H1 (cell line): ENCODE results near the gene GADD45B. TPM values are rescaled to one million over a fixed set of nuclear protein-coding genes. Genes with fewer than 3 reads are reported as not detected.

Source experiments
- CTCF ChIA-PET: fragments of 300-600 bp; sonication (Branson Sonifier 250); formaldehyde crosslinking; loops from one replicate; lab custom pipeline; 2021; ENCODE audit not compliant: partially characterized antibody; lab: Charles Lee
- POLR2A ChIA-PET: fragments of 300-600 bp; sonication (Branson Sonifier 250); formaldehyde crosslinking; loops from one replicate; lab custom pipeline; 2021; ENCODE audit warnings: inconsistent platforms; ENCODE audit not compliant: partially characterized antibody; lab: Charles Lee
- DNase-seq, 2 experiments: peaks; one replicate each; pipeline versions ENCODE4 v3.0.0 to v3.0.0-alpha.2; 2010 to 2022; ENCODE audit warnings: low spot score in 2 of 2, low read depth in 1 of 2, mixed read lengths in 1 of 2
- FAIRE-seq: peaks from 2 replicates; lab custom pipeline; 2011; peaks lifted over from hg19 to GRCh38; lab: Jason Lieb, UNC
- H2AFZ ChIP-seq: 2 replicates; pipeline ENCODE4 v1.8.1; 2012; ENCODE audit warnings: low read length, inconsistent platforms
- H2AK5ac ChIP-seq: 2 replicates; pipeline ENCODE4 v1.6.1; 2013; ENCODE audit warnings: low read depth, low read length
- H2BK120ac ChIP-seq: replicated peaks from 2 replicates; pipeline ENCODE3; 2013; ENCODE audit warnings: low read depth, low read length, inconsistent platforms
- H2BK12ac ChIP-seq: 2 replicates; pipeline ENCODE4 v1.6.1; 2013; ENCODE audit warnings: low read depth, low read length
- H2BK15ac ChIP-seq: 2 replicates; pipeline ENCODE4 v1.6.1; 2013; ENCODE audit warnings: low read length
- H2BK20ac ChIP-seq: 2 replicates; pipeline ENCODE4 v1.6.1; 2013; ENCODE audit warnings: low read length
- H2BK5ac ChIP-seq: 2 replicates; pipeline ENCODE4 v1.6.1; 2013; ENCODE audit warnings: low read depth, low read length
- H3K14ac ChIP-seq: 2 replicates; pipeline ENCODE4 v1.6.1; 2013; ENCODE audit warnings: inconsistent platforms; ENCODE audit not compliant: insufficient read length
- H3K18ac ChIP-seq: 2 replicates; pipeline ENCODE4 v1.6.1; 2013; ENCODE audit warnings: low read length; ENCODE audit errors: extremely low read depth
- H3K23ac ChIP-seq: 2 replicates; pipeline ENCODE4 v1.6.1; 2013; ENCODE audit warnings: inconsistent platforms; ENCODE audit not compliant: insufficient read length
- H3K23me2 ChIP-seq: 2 replicates; pipeline ENCODE4 v1.6.1; 2013; ENCODE audit warnings: low read depth, low read length
- H3K27ac ChIP-seq: 2 replicates; pipeline ENCODE4 v1.6.1; 2011; ENCODE audit warnings: low read depth, low read length, inconsistent platforms
- H3K27me3 ChIP-seq, 4 experiments: replicated peaks in 1 of 4; 1 replicate in 1 of 4; 2 replicates in 3 of 4; pipeline versions ENCODE4 v1.6.1 to v1.8.1; 2011 to 2013; ENCODE audit warnings: low read length in 3 of 4, mild to moderate bottlenecking in 3 of 4, inconsistent platforms in 2 of 4, mixed read lengths in 2 of 4, moderate library complexity in 1 of 4; ENCODE audit not compliant: control insufficient read depth in 3 of 4, insufficient read depth in 3 of 4; ENCODE audit errors: extremely low read depth in 1 of 4
- H3K36me3 ChIP-seq, 4 experiments: 2 replicates each; pipeline versions ENCODE4 v1.6.1 to v1.8.1; 2011 to 2013; ENCODE audit warnings: mild to moderate bottlenecking in 4 of 4, low read length in 3 of 4, moderate library complexity in 2 of 4, control low read depth in 1 of 4, inconsistent platforms in 1 of 4; ENCODE audit not compliant: insufficient read depth in 4 of 4, control insufficient read depth in 2 of 4
- H3K4ac ChIP-seq: replicated peaks from 2 replicates; pipeline ENCODE3; 2013; ENCODE audit warnings: low read length, low read depth, mixed read lengths, inconsistent platforms; ENCODE audit not compliant: insufficient read length
- H3K4me1 ChIP-seq, 4 experiments: replicated peaks in 1 of 4; 1 replicate in 1 of 4; 2 replicates in 3 of 4; pipeline versions ENCODE4 v1.6.1 to v1.8.1; 2011 to 2013; ENCODE audit warnings: low read length in 3 of 4, inconsistent platforms in 2 of 4, mixed read lengths in 1 of 4; ENCODE audit not compliant: insufficient read depth in 4 of 4, control insufficient read depth in 3 of 4
- H3K4me2 ChIP-seq, 2 experiments: 2 replicates each; pipeline versions ENCODE4 v1.6.1 to v1.8.1; 2011 to 2013; ENCODE audit warnings: low read depth in 2 of 2, low read length in 2 of 2, control low read depth in 1 of 2, inconsistent platforms in 1 of 2, mild to moderate bottlenecking in 1 of 2; ENCODE audit not compliant: insufficient read depth in 1 of 2
- H3K4me3 ChIP-seq, 4 experiments: fragments of 200-600, 300-600 bp in 1 of 4; sonication (generic), shearing (Covaris generic), sonication (Bioruptor Twin) in 1 of 4; 2 replicates each; pipeline versions ENCODE4 v1.5.1 to v1.8.1; 2011 to 2016; ENCODE audit warnings: low read length in 4 of 4, low read depth in 3 of 4, control low read depth in 2 of 4, inconsistent platforms in 2 of 4, mild to moderate bottlenecking in 2 of 4, mixed read lengths in 1 of 4, moderate library complexity in 1 of 4; ENCODE audit not compliant: insufficient read depth in 2 of 4; ENCODE audit errors: extremely low read depth in 1 of 4
- H3K56ac ChIP-seq: replicated peaks from 2 replicates; pipeline ENCODE3; 2013; ENCODE audit warnings: low read depth, mild to moderate bottlenecking, mixed read lengths, low read length, inconsistent platforms; ENCODE audit not compliant: insufficient read length
- H3K79me1 ChIP-seq: 2 replicates; pipeline ENCODE4 v1.6.1; 2013; ENCODE audit warnings: low read depth, low read length, control low read depth
- H3K79me2 ChIP-seq, 2 experiments: 2 replicates each; pipeline versions ENCODE4 v1.6.1 to v1.8.1; 2012 to 2013; ENCODE audit warnings: low read length in 2 of 2, mild to moderate bottlenecking in 2 of 2, inconsistent platforms in 1 of 2; ENCODE audit not compliant: insufficient read depth in 2 of 2, control insufficient read depth in 1 of 2
- H3K9ac ChIP-seq, 4 experiments: replicated peaks in 1 of 4; 1 replicate in 1 of 4; 2 replicates in 3 of 4; pipeline versions ENCODE4 v1.6.1 to v1.8.1; 2011 to 2013; ENCODE audit warnings: low read depth in 3 of 4, low read length in 3 of 4, control low read depth in 2 of 4, mild to moderate bottlenecking in 2 of 4, moderate library complexity in 2 of 4, inconsistent platforms in 1 of 4; ENCODE audit errors: extremely low read depth in 1 of 4
- H3K9me3 ChIP-seq, 2 experiments: 2 replicates each; pipeline versions ENCODE4 v1.6.1 to v1.8.1; 2012 to 2013; ENCODE audit warnings: mild to moderate bottlenecking in 2 of 2, moderate library complexity in 2 of 2, control low read depth in 1 of 2, inconsistent platforms in 1 of 2, low read depth in 1 of 2, low read length in 1 of 2, mixed read lengths in 1 of 2; ENCODE audit not compliant: insufficient read depth in 2 of 2
- H4K20me1 ChIP-seq, 2 experiments: replicated peaks in 1 of 2; 2 replicates each; pipeline versions ENCODE3 to v1.8.1; 2011 to 2013; ENCODE audit warnings: inconsistent platforms in 2 of 2, low read length in 2 of 2, mild to moderate bottlenecking in 1 of 2; ENCODE audit not compliant: insufficient read depth in 2 of 2, control insufficient read depth in 1 of 2
- H4K5ac ChIP-seq: 2 replicates; pipeline ENCODE4 v1.6.1; 2013; ENCODE audit warnings: low read length, low read depth, mixed read lengths, inconsistent platforms; ENCODE audit not compliant: insufficient read length
- H4K8ac ChIP-seq: 2 replicates; pipeline ENCODE4 v1.8.0; 2013; ENCODE audit warnings: mild to moderate bottlenecking, moderate library complexity, low read length, inconsistent platforms; ENCODE audit not compliant: insufficient read depth; ENCODE audit errors: extremely low read depth
- H4K91ac ChIP-seq: replicated peaks from 2 replicates; pipeline ENCODE3; 2013; ENCODE audit warnings: low read length, mixed read lengths, inconsistent platforms; ENCODE audit not compliant: insufficient read length
- E2F6 ChIP-seq: IDR thresholded peaks from 2 replicates; pipeline ENCODE4 v1.6.1; 2012; ENCODE audit warnings: inconsistent platforms
- PHF8 ChIP-seq: fragments of 200-600 bp; sonication (generic); conservative IDR thresholded peaks from 2 replicates; pipeline ENCODE4 v1.7.1; 2012; ENCODE audit warnings: low read depth, mild to moderate bottlenecking, inconsistent platforms, low read length, moderate library complexity
- SAP30 ChIP-seq: fragments of 300-600 bp; sonication (generic); IDR thresholded peaks from 2 replicates; pipeline ENCODE4 v1.7.1; 2012; ENCODE audit warnings: low read length, moderate library complexity, mild to moderate bottlenecking, inconsistent platforms; ENCODE audit not compliant: insufficient read depth, insufficient replicate concordance
- TCF12 ChIP-seq: IDR thresholded peaks from 2 replicates; pipeline ENCODE4 v1.6.1; 2011; ENCODE audit warnings: low read depth, mild to moderate bottlenecking, low read length
- WGBS, 2 experiments: shearing (Covaris generic) in 1 of 2; methylation state at CpG; one replicate each; pipeline versions ENCODE4 v1.1.6 to v1.1.7; 2013 to 2015; ENCODE audit warnings: low lambda C conversion rate in 2 of 2, mixed read lengths in 2 of 2, inconsistent platforms in 1 of 2, low coverage in 1 of 2, missing lambda C conversion rate in 1 of 2; ENCODE audit not compliant: insufficient replicate concordance in 2 of 2, insufficient coverage in 1 of 2, insufficient read length in 1 of 2; ENCODE audit errors: extremely low coverage in 1 of 2, missing lambda C conversion rate in 1 of 2; 5-methylcytosine and 5-hydroxymethylcytosine counted together
- polyA plus RNA-seq, 7 experiments: library from polyadenylated mRNA; depleted of rRNA in 3 of 7; stranded (reverse) in 5 of 7; unstranded in 2 of 7; fragments of >200 nt in 5 of 7; fragments of 200-250 nt in 2 of 7; gene quantifications; 1 replicate in 5 of 7; 2 replicates in 1 of 7; 4 replicates in 1 of 7; pipeline versions ENCODE4 v1.2.1 to v1.2.3, GENCODE V29; 2011 to 2013; ENCODE audit warnings: missing spikeins in 2 of 7, mixed read lengths in 2 of 7
- total RNA-seq: library from RNA; stranded (reverse); fragmentation: NEBNext Ultra II Directional; extraction: Animal tissue kit (Norgen Biotek cat#: 25700); gene quantifications from 2 replicates; pipeline ENCODE4 v1.2.1, GENCODE V29; 2021

Gene GADD45B
- total and polyA plus RNA-seq, 2 of the 8 experiments (the other 6 are each of a cell fraction or from before 2014, with no cell fraction given), result 7.4 to 11.4 TPM

DNA sequence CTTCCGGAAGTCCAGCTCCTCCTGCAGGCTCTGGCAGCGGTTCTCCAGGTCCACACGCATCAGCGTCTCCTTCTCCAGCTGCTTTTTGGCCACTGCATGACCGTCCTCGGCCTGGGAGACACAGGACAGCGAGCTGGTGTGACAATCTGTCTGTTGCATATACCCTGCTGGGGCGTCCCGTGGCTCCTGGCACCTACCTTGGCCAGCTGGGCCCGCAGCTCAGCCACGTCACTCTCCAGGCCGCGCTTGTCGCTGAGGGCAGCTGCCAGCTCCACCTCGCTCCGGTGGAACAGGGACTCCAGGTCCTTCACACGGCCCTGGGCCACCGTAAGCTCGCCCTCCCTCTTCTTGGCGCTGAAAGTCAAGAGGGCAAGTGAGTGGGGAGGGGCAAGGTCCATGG is 37.7 kb upstream of the GADD45B start:
- no peak overlapping the region for H2BK5ac ChIP-seq
- no peak overlapping the region for H3K9ac ChIP-seq
- WGBS, 2 experiments, result 89% methylated on average over 20 of the region's 20 CpGs; no CpG with 5 or more reads in 1 of the 2 experiments
- no peak overlapping the region for H3K14ac ChIP-seq
- no peak overlapping the region for H3K18ac ChIP-seq
- no peak overlapping the region for H4K5ac ChIP-seq
- H2BK20ac ChIP-seq, result no peak overlapping the region
- ChIA-PET CTCF (interaction anchor here (0.6 to 2.2 kb wide), 3 partner anchors 8 to 216 kb away, joined by 3 to 5 read pairs (median 4); no protein-coding TSS in a partner anchor), POLR2A (interaction anchor here (1.0 to 4.8 kb wide), 3 partner anchors 10 to 118 kb away, joined by 3 to 30 read pairs (median 3); partner anchors contain the start of genes LMNB2 and TIMM13)
- H3K79me2 ChIP-seq, result peaks cover 0 to 15% of the 10 kb centered on the region in 2 experiments; a peak in 1 of 4 replicates
- no peak overlapping the region for H2AK5ac ChIP-seq
- no peak overlapping the region for H4K8ac ChIP-seq
- H4K91ac ChIP-seq, result no peak overlapping the region
- H3K23me2 ChIP-seq, result peaks cover 4% of the 10 kb centered on the region; the same call in 1 of the 2 replicates
- H3K36me3 ChIP-seq, result peaks cover 13 to 54% (median 38%) of the 10 kb centered on the region in 4 experiments
- H2BK15ac ChIP-seq, result no peak overlapping the region
- no peak overlapping the region for H2BK120ac ChIP-seq
- no peak overlapping the region for H2BK12ac ChIP-seq
- H3K9me3 ChIP-seq, result no peaks in the 10 kb centered on the region
- H3K79me1 ChIP-seq, result peaks cover 11% of the 10 kb centered on the region
- no peak overlapping the region for H3K4ac ChIP-seq
- H3K4me1 ChIP-seq, result no peaks in the 10 kb centered on the region
- FAIRE-seq, result no peak
- DNase-seq, result no peak
- H3K4me3 ChIP-seq, result no peak overlapping the region
- no peak overlapping the region for H2AFZ ChIP-seq
- H3K27me3 ChIP-seq, result no peaks in the 10 kb centered on the region
- H4K20me1 ChIP-seq, result peaks cover 13 to 29% of the 10 kb centered on the region in 2 experiments
- 0 out of 2 replicates have a peak overlapping the region, but pooled peaks have one; percentile 19 for H3K27ac ChIP-seq
- H3K56ac ChIP-seq, result no peak overlapping the region
- no peak overlapping the region for H3K4me2 ChIP-seq
- H3K23ac ChIP-seq, result no peak overlapping the region
- TF ChIP-seq PHF8 (no peak), E2F6 (no peak), TCF12 (no peak), SAP30 (no peak)
